Liver (tissue), 3 donors: ENCODE results near the gene PYGB.

Source experiments
- ATF3 ChIP-seq: IDR thresholded peaks from 2 replicates; pipeline ENCODE4 v1.6.1; 2016; ENCODE audit warnings: antibody characterized with exemption
- CTCF ChIP-seq: fragments of 150-350 bp; IDR thresholded peaks from 2 replicates; pipeline ENCODE4 v1.5.1; 2017; ENCODE audit warnings: improper control_type of control experiment, low read depth, low read length; ENCODE audit not compliant: missing input control
- FOXA1 ChIP-seq: IDR thresholded peaks from 2 replicates; pipeline ENCODE4 v1.6.1; 2016; ENCODE audit warnings: antibody characterized with exemption
- GABPA ChIP-seq, 2 donors: IDR thresholded peaks in 1 of 2; conservative IDR thresholded peaks in 1 of 2; 2 replicates each; pipeline ENCODE4 v1.6.1; 2016; ENCODE audit warnings: antibody characterized with exemption in 2 of 2, mild to moderate bottlenecking in 1 of 2, moderate library complexity in 1 of 2
- JUND ChIP-seq, 2 donors: IDR thresholded peaks; 2 replicates each; pipeline ENCODE4 v1.6.1; 2016; ENCODE audit warnings: antibody characterized with exemption in 2 of 2
- MAX ChIP-seq: IDR thresholded peaks from 2 replicates; pipeline ENCODE4 v1.6.1; 2016; ENCODE audit warnings: antibody characterized with exemption
- RAD21 ChIP-seq, 2 donors: IDR thresholded peaks; 2 replicates each; pipeline ENCODE4 v1.6.1; 2016; ENCODE audit warnings: antibody characterized with exemption in 2 of 2, mild to moderate bottlenecking in 2 of 2
- REST ChIP-seq: IDR thresholded peaks from 2 replicates; pipeline ENCODE4 v1.6.1; 2016; ENCODE audit warnings: antibody characterized with exemption, mild to moderate bottlenecking
- SP1 ChIP-seq: IDR thresholded peaks from 2 replicates; pipeline ENCODE4 v1.6.1; 2018; ENCODE audit warnings: antibody characterized with exemption, mild to moderate bottlenecking
- ZBTB33 ChIP-seq: IDR thresholded peaks from 2 replicates; pipeline ENCODE4 v1.6.1; 2016; ENCODE audit warnings: antibody characterized with exemption
- donor health status: healthy.
- donor health status: healthy.

- TF ChIP-seq MAX = no peak
- TF ChIP-seq CTCF = no peak
- TF ChIP-seq RAD21 (IDR thresholded peaks at IDR 0.05) = no peak
- no peak for TF ChIP-seq ZBTB33
- no peak for TF ChIP-seq FOXA1
- no peak for TF ChIP-seq REST
- no peak for TF ChIP-seq GABPA (IDR thresholded peaks at IDR 0.05 in 1 of 2, conservative IDR thresholded peaks at IDR 0.05 in 1 of 2)
- TF ChIP-seq SP1 = no peak
- TF ChIP-seq ATF3 = no peak
- no peak for TF ChIP-seq JUND (IDR thresholded peaks at IDR 0.05)
These were observed 98.5 kb downstream of the PYGB start for GRCh38 chr20:25346349-25346748.
